GM12878 (cell line): ENCODE measurements around the gene FLACC1. TPM values are rescaled to one million over a fixed set of nuclear protein-coding genes. Genes with fewer than 3 reads are reported as not detected.

ENCODE experiments used
- ATAC-seq: fragments of 200-7000 bp; cut with Tn5 transposase; 3 replicates; pipeline ENCODE4 v1.9.1; 2020; ENCODE audit warnings: mild to moderate bottlenecking, moderate library complexity
- BruUV-seq: library from RNA; stranded (reverse); fragments of 400-500 nt; replicated peaks from 2 replicates; lab custom pipeline; 2021; lab: Mats Ljungman, UMichigan
- CTCF ChIA-PET: fragments of 300-600 bp; sonication (Branson Sonifier 250); formaldehyde crosslinking; extraction: SDS; loops from one replicate; lab custom pipeline; 2021; ENCODE audit warnings: inconsistent platforms; lab: Yijun Ruan, JAX
- POLR2A ChIA-PET: fragments of 350-600 bp; formaldehyde crosslinking; extraction: SDS; loops from one replicate; lab custom pipeline; 2021; ENCODE audit warnings: inconsistent platforms; lab: Charles Lee
- RAD21 ChIA-PET: fragments of 300-600 bp; sonication (Branson Sonifier 250); formaldehyde crosslinking; loops from one replicate; lab custom pipeline; 2023; ENCODE audit warnings: antibody characterized with exemption; ENCODE audit not compliant: unreplicated experiment; lab: Charles Lee
- SMC1A ChIA-PET: fragments of 300-600 bp; sonication (Branson Sonifier 250); formaldehyde crosslinking; loops from one replicate; lab custom pipeline; 2023; ENCODE audit not compliant: unreplicated experiment, uncharacterized antibody; lab: Charles Lee
- DNase-seq: peaks from one replicate; pipeline ENCODE4 v3.0.0-alpha.2; 2011; ENCODE audit warnings: low read depth, low spot score
- FAIRE-seq: peaks from 3 replicates; lab custom pipeline; 2011; peaks lifted over from hg19 to GRCh38; lab: Jason Lieb, UNC
- H2AFZ ChIP-seq: 2 replicates; pipeline ENCODE4 v1.6.0; 2011; ENCODE audit warnings: low read depth, low read length, control low read depth; ENCODE audit not compliant: control insufficient read depth
- H3K27ac ChIP-seq: 2 replicates; pipeline ENCODE4 v1.5.1; 2011; ENCODE audit warnings: control low read depth; ENCODE audit not compliant: control insufficient read depth, insufficient read depth
- H3K27me3 ChIP-seq, 2 experiments: replicated peaks in 1 of 2; 2 replicates each; pipeline versions ENCODE4 v1.6.0 to v1.6.1; 2011; ENCODE audit warnings: low read length in 1 of 2; ENCODE audit not compliant: control insufficient read depth in 2 of 2, insufficient read depth in 2 of 2
- H3K36me3 ChIP-seq, 2 experiments: 2 replicates each; pipeline ENCODE4 v1.5.1; 2011; ENCODE audit warnings: low read length in 1 of 2; ENCODE audit not compliant: control insufficient read depth in 2 of 2, insufficient read depth in 2 of 2
- H3K4me1 ChIP-seq: 2 replicates; pipeline ENCODE4 v1.6.1; 2011; ENCODE audit warnings: mild to moderate bottlenecking, low read length, moderate library complexity, mixed read lengths; ENCODE audit not compliant: control insufficient read depth, insufficient read depth
- H3K4me2 ChIP-seq: 2 replicates; pipeline ENCODE4 v1.6.0; 2011; ENCODE audit warnings: control low read depth; ENCODE audit not compliant: control insufficient read depth, insufficient read depth
- H3K4me3 ChIP-seq: fragments of 200-600 bp; sonication (generic); 2 replicates; pipeline ENCODE4 v1.5.1; 2016
- H3K79me2 ChIP-seq: 2 replicates; pipeline ENCODE4 v1.6.0; 2011; ENCODE audit warnings: low read length; ENCODE audit not compliant: control insufficient read depth, insufficient read depth
- H3K9ac ChIP-seq: 2 replicates; pipeline ENCODE4 v1.8.0; 2011; ENCODE audit warnings: low read length, control low read depth, mixed read lengths; ENCODE audit not compliant: control insufficient read depth, insufficient read depth
- H3K9me3 ChIP-seq: replicated peaks from 3 replicates; pipeline ENCODE4 v1.5.1; 2011; ENCODE audit warnings: mild to moderate bottlenecking, low read length; ENCODE audit not compliant: control insufficient read depth, insufficient read depth
- H4K20me1 ChIP-seq: 2 replicates; pipeline ENCODE4 v1.6.0; 2011; ENCODE audit not compliant: control insufficient read depth, insufficient read depth
- CHD2 ChIP-seq: IDR thresholded peaks from 2 replicates; pipeline ENCODE4 v1.6.1; 2011; ENCODE audit warnings: low read depth, low read length, improper control_type of control experiment, borderline replicate concordance
- HDAC2 ChIP-seq: fragments of 200-600 bp; sonication (generic); IDR thresholded peaks from 2 replicates; pipeline ENCODE4 v1.6.1; 2017
- IKZF1 ChIP-seq: fragments of 450-650 bp; conservative IDR thresholded peaks from 2 replicates; pipeline ENCODE4 v1.6.1; 2017; ENCODE audit warnings: antibody characterized with exemption, mild to moderate bottlenecking
- KDM1A ChIP-seq: fragments of 200-600 bp; sonication (generic); IDR thresholded peaks from 2 replicates; pipeline ENCODE4 v1.6.1; 2016; ENCODE audit warnings: borderline replicate concordance
- MEF2B ChIP-seq: fragments of 450-650 bp; IDR thresholded peaks from 2 replicates; pipeline ENCODE4 v1.6.1; 2018; ENCODE audit warnings: mild to moderate bottlenecking, moderate library complexity; ENCODE audit not compliant: partially characterized antibody, poor library complexity, severe bottlenecking
- NFIC ChIP-seq: IDR thresholded peaks from 2 replicates; pipeline ENCODE4 v1.6.1; 2012; ENCODE audit warnings: low read depth, mild to moderate bottlenecking, inconsistent platforms, low read length, moderate library complexity
- NR2F1 ChIP-seq: fragments of 450-650 bp; conservative IDR thresholded peaks from 2 replicates; pipeline ENCODE4 v1.6.1; 2017; ENCODE audit warnings: mild to moderate bottlenecking
- POLR2A ChIP-seq: IDR thresholded peaks from 2 replicates; pipeline ENCODE4 v1.6.1; 2011; ENCODE audit warnings: low read depth, mild to moderate bottlenecking, low read length
- RELA ChIP-seq: fragments of 450-650 bp; IDR thresholded peaks from 2 replicates; pipeline ENCODE4 v1.8.0; 2014; ENCODE audit warnings: borderline replicate concordance; ENCODE audit not compliant: partially characterized antibody
- SMARCA5 ChIP-seq: fragments of 450-650 bp; IDR thresholded peaks from 2 replicates; pipeline ENCODE4 v1.6.1; 2017; ENCODE audit warnings: mild to moderate bottlenecking
- SMC3 ChIP-seq: IDR thresholded peaks from 2 replicates; pipeline ENCODE4 v1.6.1; 2011; ENCODE audit warnings: low read length, improper control_type of control experiment, borderline replicate concordance
- SP1 ChIP-seq: IDR thresholded peaks from one replicate; pipeline ENCODE4 v1.6.1; 2011; ENCODE audit warnings: low read depth, low read length
- STAT1 ChIP-seq: fragments of 450-650 bp; conservative IDR thresholded peaks from 2 replicates; pipeline ENCODE4 v1.6.1; 2014; ENCODE audit warnings: antibody characterized with exemption, mild to moderate bottlenecking
- TAF1 ChIP-seq: IDR thresholded peaks from 2 replicates; pipeline ENCODE4 v1.6.1; 2011; ENCODE audit warnings: mild to moderate bottlenecking, low read depth, low read length, borderline replicate concordance
- YY1 ChIP-seq: IDR thresholded peaks from 2 replicates; pipeline ENCODE4 v1.6.1; 2011; ENCODE audit warnings: low read depth, mild to moderate bottlenecking, low read length
- ZNF207 ChIP-seq: fragments of 450-650 bp; IDR thresholded peaks from 2 replicates; pipeline ENCODE4 v1.6.1; 2014; ENCODE audit warnings: antibody characterized with exemption, mild to moderate bottlenecking, borderline replicate concordance
- WGBS: methylation state at CpG from one replicate; pipeline ENCODE4 v1.1.6; 2016; ENCODE audit warnings: low lambda C conversion rate; ENCODE audit not compliant: insufficient replicate concordance, insufficient coverage; ENCODE audit errors: missing lambda C conversion rate; 5-methylcytosine and 5-hydroxymethylcytosine counted together
- in situ Hi-C: fragments of 300-500 bp; cut with MboI; formaldehyde crosslinking; loops from 9 replicates; pipeline ENCODE4 v1.14.3; 2018; ENCODE audit warnings: mixed read lengths
- intact Hi-C: fragments of 100-400 bp; cut with micrococcal nuclease; formaldehyde crosslinking; loops from one replicate; pipeline ENCODE4 v1.14.2; 2022; ENCODE audit not compliant: unreplicated experiment
- polyA plus RNA-seq, 11 experiments: library from polyadenylated mRNA; depleted of rRNA in 4 of 11; unstranded in 6 of 11; stranded (reverse) in 5 of 11; fragments of >200 nt; fragmentation: Nextera tagmentation in 4 of 11; fragmentation: Illumina TruSeq in 1 of 11; extraction: Ambion mirVana in 4 of 11; extraction: Trizol in 1 of 11; gene quantifications; 1 replicate in 1 of 11; 2 replicates in 10 of 11; pipeline versions ENCODE4 v1.2.1 to v1.2.3, GENCODE V29; 2011 to 2016; ENCODE audit warnings: inconsistent platforms in 2 of 11, missing spikeins in 2 of 11, low read depth in 1 of 11
- total RNA-seq, 4 experiments: library from RNA; depleted of rRNA in 3 of 4; stranded (reverse); fragments of >200 nt in 3 of 4; fragmentation: Illumina TruSeq in 1 of 4; extraction: Trizol in 1 of 4; gene quantifications; 2 replicates each; pipeline versions ENCODE4 v1.2.1 to v1.2.3, GENCODE V29; 2013 to 2021
- TF ChIP-seq, protein P1 (sequence below): fragments of 450-650 bp; conservative IDR thresholded peaks from 2 replicates; pipeline ENCODE4 v1.6.1; 2017; ENCODE audit warnings: mild to moderate bottlenecking, moderate library complexity
- TF ChIP-seq, protein P2 (sequence below): fragments of 450-650 bp; IDR thresholded peaks from 2 replicates; pipeline ENCODE4 v1.6.1; 2016; ENCODE audit warnings: mild to moderate bottlenecking
- TF ChIP-seq, protein P3 (sequence below): IDR thresholded peaks from 2 replicates; pipeline ENCODE4 v1.6.1; 2011; ENCODE audit warnings: borderline replicate concordance, low read depth, mild to moderate bottlenecking, moderate library complexity, low read length; ENCODE audit not compliant: insufficient read depth, poor library complexity, severe bottlenecking

Gene FLACC1
- total and polyA plus RNA-seq, 10 of the 15 experiments (the other 5 are each of a cell fraction or from before 2014, with no cell fraction given): 0.08 to 0.54 (median 0.30) TPM; not detected in 2

- Histone ChIP-seq H3K27me3 (no peaks in the 10 kb centered on the region), H2AFZ (no peak overlapping the region), H3K4me3 (no peak overlapping the region), H3K9me3 (no peaks in the 10 kb centered on the region), H4K20me1 (no peaks in the 10 kb centered on the region), H3K79me2 (no peaks in the 10 kb centered on the region), H3K4me1 (no peaks in the 10 kb centered on the region), H3K36me3 (no peaks in the 10 kb centered on the region), H3K27ac (no peak overlapping the region), H3K4me2 (no peak overlapping the region), H3K9ac (no peak overlapping the region)
- intact Hi-C loops: no loop called here
- ChIA-PET CTCF (no interaction called here), RAD21 (no interaction called here), SMC1A (no interaction called here), POLR2A (interaction anchor here (0.6 kb wide), 1 partner anchor 387 kb away, joined by 3 read pairs; no protein-coding TSS in a partner anchor)
- FAIRE-seq (no peak), DNase-seq (no peak), ATAC-seq (no peak)
- in situ Hi-C loops: no loop called here
- BruUV-seq: no TSS peak
- 67% methylated on average over 3 of the region's 3 CpGs for WGBS
- TF ChIP-seq YY1: no peak
- TF ChIP-seq CHD2: no peak
- TF ChIP-seq NFIC: no peak
- TF ChIP-seq, protein P1, sequence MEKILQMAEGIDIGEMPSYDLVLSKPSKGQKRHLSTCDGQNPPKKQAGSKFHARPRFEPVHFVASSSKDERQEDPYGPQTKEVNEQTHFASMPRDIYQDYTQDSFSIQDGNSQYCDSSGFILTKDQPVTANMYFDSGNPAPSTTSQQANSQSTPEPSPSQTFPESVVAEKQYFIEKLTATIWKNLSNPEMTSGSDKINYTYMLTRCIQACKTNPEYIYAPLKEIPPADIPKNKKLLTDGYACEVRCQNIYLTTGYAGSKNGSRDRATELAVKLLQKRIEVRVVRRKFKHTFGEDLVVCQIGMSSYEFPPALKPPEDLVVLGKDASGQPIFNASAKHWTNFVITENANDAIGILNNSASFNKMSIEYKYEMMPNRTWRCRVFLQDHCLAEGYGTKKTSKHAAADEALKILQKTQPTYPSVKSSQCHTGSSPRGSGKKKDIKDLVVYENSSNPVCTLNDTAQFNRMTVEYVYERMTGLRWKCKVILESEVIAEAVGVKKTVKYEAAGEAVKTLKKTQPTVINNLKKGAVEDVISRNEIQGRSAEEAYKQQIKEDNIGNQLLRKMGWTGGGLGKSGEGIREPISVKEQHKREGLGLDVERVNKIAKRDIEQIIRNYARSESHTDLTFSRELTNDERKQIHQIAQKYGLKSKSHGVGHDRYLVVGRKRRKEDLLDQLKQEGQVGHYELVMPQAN: no peak
- no peak for TF ChIP-seq STAT1
- no peak for TF ChIP-seq ZNF207
- no peak for TF ChIP-seq SMC3
- TF ChIP-seq HDAC2: no peak
- TF ChIP-seq KDM1A: no peak
- TF ChIP-seq MEF2B: no peak
- no peak for TF ChIP-seq POLR2A
- no peak for TF ChIP-seq TAF1
- TF ChIP-seq SMARCA5: no peak
- TF ChIP-seq IKZF1: no peak
- TF ChIP-seq, protein P2, sequence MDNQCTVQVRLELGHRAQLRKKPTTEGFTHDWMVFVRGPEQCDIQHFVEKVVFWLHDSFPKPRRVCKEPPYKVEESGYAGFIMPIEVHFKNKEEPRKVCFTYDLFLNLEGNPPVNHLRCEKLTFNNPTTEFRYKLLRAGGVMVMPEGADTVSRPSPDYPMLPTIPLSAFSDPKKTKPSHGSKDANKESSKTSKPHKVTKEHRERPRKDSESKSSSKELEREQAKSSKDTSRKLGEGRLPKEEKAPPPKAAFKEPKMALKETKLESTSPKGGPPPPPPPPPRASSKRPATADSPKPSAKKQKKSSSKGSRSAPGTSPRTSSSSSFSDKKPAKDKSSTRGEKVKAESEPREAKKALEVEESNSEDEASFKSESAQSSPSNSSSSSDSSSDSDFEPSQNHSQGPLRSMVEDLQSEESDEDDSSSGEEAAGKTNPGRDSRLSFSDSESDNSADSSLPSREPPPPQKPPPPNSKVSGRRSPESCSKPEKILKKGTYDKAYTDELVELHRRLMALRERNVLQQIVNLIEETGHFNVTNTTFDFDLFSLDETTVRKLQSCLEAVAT: no peak
- no peak for TF ChIP-seq RELA
- TF ChIP-seq NR2F1: no peak
- TF ChIP-seq, protein P3, sequence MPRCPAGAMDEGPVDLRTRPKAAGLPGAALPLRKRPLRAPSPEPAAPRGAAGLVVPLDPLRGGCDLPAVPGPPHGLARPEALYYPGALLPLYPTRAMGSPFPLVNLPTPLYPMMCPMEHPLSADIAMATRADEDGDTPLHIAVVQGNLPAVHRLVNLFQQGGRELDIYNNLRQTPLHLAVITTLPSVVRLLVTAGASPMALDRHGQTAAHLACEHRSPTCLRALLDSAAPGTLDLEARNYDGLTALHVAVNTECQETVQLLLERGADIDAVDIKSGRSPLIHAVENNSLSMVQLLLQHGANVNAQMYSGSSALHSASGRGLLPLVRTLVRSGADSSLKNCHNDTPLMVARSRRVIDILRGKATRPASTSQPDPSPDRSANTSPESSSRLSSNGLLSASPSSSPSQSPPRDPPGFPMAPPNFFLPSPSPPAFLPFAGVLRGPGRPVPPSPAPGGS: no peak
- TF ChIP-seq SP1: no peak
These were observed 48.2 kb downstream of the FLACC1 start for GRCh38 chr2:201308914-201309313.
